Mucosa of stomach (tissue), 1 donor: ENCODE data around the gene PNN.
A peak's percentile ranks its signal among the peaks of the same experiment; 100 is the strongest.

ENCODE experiments used
- H3K27me3 ChIP-seq: one replicate; pipeline ENCODE4 v1.7.0; 2013; ENCODE audit warnings: mild to moderate bottlenecking, low read length; ENCODE audit not compliant: control insufficient read depth, insufficient read depth
- H3K36me3 ChIP-seq: one replicate; pipeline ENCODE4 v1.7.0; 2013; ENCODE audit warnings: low read length; ENCODE audit not compliant: control insufficient read depth, insufficient read depth
- H3K4me1 ChIP-seq: one replicate; pipeline ENCODE4 v1.7.0; 2013; ENCODE audit warnings: mild to moderate bottlenecking, low read length; ENCODE audit not compliant: control insufficient read depth, insufficient read depth
- H3K4me3 ChIP-seq: one replicate; pipeline ENCODE4 v1.7.0; 2013; ENCODE audit warnings: low read length
- H3K9ac ChIP-seq: one replicate; pipeline ENCODE4 v1.7.0; 2013; ENCODE audit warnings: mild to moderate bottlenecking, low read length, moderate library complexity
- H3K9me3 ChIP-seq: one replicate; pipeline ENCODE4 v1.7.0; 2013; ENCODE audit warnings: mild to moderate bottlenecking, low read length, moderate library complexity; ENCODE audit not compliant: control insufficient read depth
- donor health status: Pancreatic carcinoma.

Gene PNN

DNA sequence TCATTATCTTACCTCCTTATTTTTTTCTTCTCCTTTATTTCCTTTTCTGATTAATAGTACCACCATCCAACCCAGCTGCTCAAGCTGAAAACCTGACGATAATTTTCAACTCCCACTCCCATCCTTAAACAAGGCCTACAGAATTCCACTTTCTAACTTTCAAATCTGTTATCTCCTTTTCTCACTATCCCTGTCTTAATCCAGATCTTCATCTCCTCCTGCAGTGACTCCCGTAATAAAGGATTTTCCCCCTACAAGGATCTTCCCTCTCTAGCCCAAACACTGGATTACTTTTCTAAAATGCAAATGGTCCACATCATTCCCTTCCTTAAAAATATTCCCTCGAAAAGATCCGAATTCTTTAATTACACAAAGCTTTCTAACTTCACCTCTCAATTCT lies 6.5 kb upstream of the PNN start:
- no peak overlapping the region for H3K4me3 ChIP-seq
- H3K9ac ChIP-seq, result peak overlapping the region; percentile 96
- H3K36me3 ChIP-seq, result no peaks in the 10 kb centered on the region
- H3K27me3 ChIP-seq, result no peaks in the 10 kb centered on the region
- no peaks in the 10 kb centered on the region for H3K9me3 ChIP-seq
- peaks cover 3% of the 10 kb centered on the region for H3K4me1 ChIP-seq

DNA sequence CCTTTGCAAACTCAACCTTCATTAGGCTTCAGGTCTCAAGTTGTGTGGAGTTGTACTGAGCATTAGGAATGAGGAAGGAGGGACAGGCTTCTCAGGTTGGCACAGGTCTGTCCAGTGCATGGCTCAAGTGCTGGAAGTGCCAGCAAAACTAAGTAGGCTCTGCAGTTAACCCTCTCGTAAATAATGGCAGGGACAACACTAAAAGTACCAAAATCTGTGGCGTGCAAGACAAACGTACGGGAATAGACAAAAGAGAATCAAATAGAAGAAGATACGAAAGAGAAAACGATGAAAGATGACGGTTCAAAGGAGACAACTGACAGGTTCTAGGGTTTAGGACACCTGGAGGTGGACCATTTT lies 5.5 kb upstream of the PNN start:
- peaks cover 10% of the 10 kb centered on the region for H3K4me1 ChIP-seq
- H3K9ac ChIP-seq, result peak overlapping the region; percentile 96
- H3K9me3 ChIP-seq, result no peaks in the 10 kb centered on the region

DNA sequence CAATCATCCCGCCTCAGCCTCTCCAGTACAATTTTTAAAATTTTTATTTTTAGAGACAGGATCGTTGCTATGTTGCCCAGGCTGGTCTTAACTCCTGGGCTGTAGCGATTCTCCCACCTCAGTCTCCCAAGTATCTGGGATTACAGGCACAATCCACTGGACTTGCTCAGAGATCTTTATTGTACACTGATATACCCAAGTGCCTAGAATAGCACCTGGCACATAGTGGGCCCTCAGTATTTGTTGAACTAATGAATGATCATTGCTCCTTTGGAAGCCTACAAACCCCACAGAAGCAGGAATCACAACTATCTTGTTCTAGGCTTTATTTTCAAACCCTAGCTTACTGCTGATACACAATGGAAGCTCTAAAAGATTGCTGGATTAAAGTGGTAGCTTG lies 1.9 kb upstream of the PNN start:
- Histone ChIP-seq H3K4me3 (no peak overlapping the region), H3K9me3 (no peaks in the 10 kb centered on the region), H3K36me3 (peaks cover 6% of the 10 kb centered on the region), H3K27me3 (no peaks in the 10 kb centered on the region), H3K4me1 (peaks cover 24% of the 10 kb centered on the region), H3K9ac (no peak overlapping the region)

More for the DNA sequence above, 5.5 kb upstream of the PNN start:
- Histone ChIP-seq H3K27me3 (no peaks in the 10 kb centered on the region), H3K4me3 (peak overlapping the region; percentile 86), H3K36me3 (no peaks in the 10 kb centered on the region)

DNA sequence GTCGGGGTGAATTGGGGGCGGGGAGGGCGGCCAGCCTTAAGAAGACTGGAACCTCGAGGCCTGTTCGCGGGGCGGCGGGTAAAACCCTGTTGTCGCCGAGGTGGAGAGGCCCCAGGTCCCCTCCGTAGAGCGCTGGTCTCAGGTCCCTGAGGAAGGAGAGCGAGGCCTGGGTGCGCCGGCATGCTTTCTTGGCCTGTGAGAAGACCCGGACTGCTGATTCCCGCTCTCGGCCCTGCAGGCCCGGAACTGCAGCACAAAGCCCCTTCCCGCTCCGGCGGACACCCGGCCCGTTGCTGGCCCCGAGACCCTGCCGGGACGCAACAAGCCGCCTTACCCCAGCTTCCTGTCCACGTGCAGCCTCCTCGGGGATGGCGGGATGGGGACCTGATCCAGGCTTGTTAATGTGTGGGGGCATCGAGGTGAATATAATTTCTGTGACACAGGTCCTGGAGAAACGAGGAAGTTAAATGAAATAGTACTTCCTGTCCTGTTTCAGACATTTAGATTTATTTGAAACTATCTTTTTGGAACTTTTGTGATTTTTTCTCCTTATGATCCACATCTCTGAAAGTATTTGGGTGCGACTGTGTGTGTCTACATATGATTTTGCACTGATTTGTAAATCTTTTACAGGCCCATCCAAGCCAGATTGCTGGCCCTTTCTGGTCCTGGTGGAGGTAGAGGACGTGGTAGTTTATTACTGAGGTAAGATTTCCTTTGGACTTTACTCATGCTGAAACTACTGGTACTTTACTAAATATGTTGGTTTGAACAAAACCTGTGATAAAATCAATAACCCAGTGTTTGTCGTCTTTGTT lies 600 bp downstream of the PNN start:
- H3K36me3 ChIP-seq, result peaks cover 6% of the 10 kb centered on the region
- peak overlapping the region; percentile 98 for H3K9ac ChIP-seq
- H3K9me3 ChIP-seq, result no peaks in the 10 kb centered on the region
- H3K4me3 ChIP-seq, result peak overlapping the region; percentile 78
- H3K4me1 ChIP-seq, result peaks cover 24% of the 10 kb centered on the region
- H3K27me3 ChIP-seq, result no peaks in the 10 kb centered on the region

DNA sequence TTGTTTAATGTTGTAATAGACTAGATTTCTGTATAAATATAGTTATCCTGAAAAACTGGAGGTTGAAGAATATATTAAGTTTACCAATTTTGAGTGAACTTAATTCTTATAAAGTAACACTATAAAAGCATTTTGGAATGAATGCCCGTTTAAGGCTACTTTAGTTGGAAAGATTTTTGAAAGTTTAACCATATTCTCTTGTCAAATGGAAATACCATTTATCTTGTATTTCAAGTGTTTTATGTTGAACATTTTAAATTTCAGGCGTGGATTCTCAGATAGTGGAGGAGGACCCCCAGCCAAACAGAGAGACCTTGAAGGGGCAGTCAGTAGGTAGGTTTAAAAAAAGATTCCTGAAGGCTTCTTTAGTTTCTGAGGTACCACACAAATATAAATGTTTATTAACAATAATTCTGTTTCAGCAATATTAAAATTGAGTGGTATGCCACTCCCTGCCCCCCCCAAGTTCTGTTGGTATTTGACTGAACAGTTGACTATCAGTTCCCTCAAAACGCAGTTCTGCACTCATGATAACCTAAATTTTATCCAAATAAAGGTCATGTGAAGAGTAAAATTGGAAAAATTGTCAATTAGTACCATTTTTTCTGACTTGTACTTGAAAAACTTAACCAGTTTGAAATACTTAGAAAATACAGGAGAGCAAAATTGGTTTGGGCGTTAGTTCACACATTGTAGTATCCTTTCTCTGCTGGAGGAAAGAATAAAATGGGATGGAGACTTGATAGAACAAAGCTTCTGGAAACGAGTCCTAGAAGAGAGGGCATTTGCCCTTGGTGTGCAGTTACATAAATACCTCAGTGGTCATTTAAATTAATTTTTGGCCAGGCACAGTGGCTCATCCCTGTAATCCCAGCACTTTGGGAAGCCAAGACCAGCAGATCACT lies 1.5 kb downstream of the PNN start:
- Histone ChIP-seq H3K9ac (peak overlapping the region; percentile 98), H3K4me3 (peak overlapping the region; percentile 78), H3K9me3 (no peaks in the 10 kb centered on the region), H3K36me3 (peaks cover 14% of the 10 kb centered on the region), H3K4me1 (peaks cover 28% of the 10 kb centered on the region), H3K27me3 (no peaks in the 10 kb centered on the region)

DNA sequence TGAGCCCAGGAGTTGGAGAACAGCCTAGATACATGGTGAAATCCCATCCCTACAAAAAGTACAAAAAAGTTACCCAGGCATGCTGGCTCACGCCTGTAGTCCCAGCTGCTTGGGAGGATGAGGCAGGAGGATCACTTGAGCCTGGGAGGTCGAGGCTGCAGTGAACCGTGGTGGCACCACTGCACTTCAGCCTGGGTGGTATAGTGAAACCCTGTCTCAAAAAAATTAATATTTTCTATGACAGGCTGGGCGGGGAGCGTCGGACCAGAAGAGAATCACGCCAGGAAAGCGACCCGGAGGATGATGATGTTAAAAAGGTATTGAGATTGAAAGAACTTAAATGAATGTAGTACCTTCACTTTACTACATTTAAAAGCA lies 2.1 kb downstream of the PNN start:
- no peaks in the 10 kb centered on the region for H3K9me3 ChIP-seq
- H3K4me3 ChIP-seq, result no peak overlapping the region
- no peaks in the 10 kb centered on the region for H3K27me3 ChIP-seq
- peaks cover 28% of the 10 kb centered on the region for H3K4me1 ChIP-seq
- H3K36me3 ChIP-seq, result peaks cover 14% of the 10 kb centered on the region
- H3K9ac ChIP-seq, result no peak overlapping the region

DNA sequence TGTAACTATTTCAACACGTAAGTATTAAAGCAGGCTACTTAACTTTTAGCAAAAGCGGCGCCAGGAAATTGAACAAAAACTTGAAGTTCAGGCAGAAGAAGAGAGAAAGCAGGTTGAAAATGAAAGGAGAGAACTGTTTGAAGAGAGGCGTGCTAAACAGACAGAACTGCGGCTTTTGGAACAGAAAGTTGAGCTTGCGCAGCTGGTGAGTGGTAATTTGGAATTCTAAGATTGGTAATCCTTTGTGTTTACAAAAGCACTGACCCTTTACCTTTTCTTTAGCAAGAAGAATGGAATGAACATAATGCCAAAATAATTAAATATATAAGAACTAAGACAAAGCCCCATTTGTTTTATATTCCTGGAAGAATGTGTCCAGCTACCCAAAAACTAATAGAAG lies 4.0 kb downstream of the PNN start:
- no peaks in the 10 kb centered on the region for H3K27me3 ChIP-seq
- peaks cover 26% of the 10 kb centered on the region for H3K4me1 ChIP-seq
- no peak overlapping the region for H3K4me3 ChIP-seq
- H3K9me3 ChIP-seq, result no peaks in the 10 kb centered on the region
- no peak overlapping the region for H3K9ac ChIP-seq
- peaks cover 14% of the 10 kb centered on the region for H3K36me3 ChIP-seq

DNA sequence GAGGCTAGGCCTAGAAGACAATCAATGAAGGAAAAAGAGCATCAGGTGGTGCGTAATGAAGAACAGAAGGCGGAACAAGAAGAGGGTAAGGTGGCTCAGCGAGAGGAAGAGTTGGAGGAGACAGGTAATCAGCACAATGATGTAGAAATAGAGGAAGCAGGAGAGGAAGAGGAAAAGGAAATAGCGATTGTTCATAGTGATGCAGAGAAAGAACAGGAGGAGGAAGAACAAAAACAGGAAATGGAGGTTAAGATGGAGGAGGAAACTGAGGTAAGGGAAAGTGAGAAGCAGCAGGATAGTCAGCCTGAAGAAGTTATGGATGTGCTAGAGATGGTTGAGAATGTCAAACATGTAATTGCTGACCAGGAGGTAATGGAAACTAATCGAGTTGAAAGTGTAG lies 5.5 kb downstream of the PNN start:
- Histone ChIP-seq H3K36me3 (peaks cover 14% of the 10 kb centered on the region), H3K9me3 (no peaks in the 10 kb centered on the region), H3K9ac (no peak overlapping the region), H3K27me3 (no peaks in the 10 kb centered on the region), H3K4me1 (peaks cover 20% of the 10 kb centered on the region), H3K4me3 (no peak overlapping the region)

DNA sequence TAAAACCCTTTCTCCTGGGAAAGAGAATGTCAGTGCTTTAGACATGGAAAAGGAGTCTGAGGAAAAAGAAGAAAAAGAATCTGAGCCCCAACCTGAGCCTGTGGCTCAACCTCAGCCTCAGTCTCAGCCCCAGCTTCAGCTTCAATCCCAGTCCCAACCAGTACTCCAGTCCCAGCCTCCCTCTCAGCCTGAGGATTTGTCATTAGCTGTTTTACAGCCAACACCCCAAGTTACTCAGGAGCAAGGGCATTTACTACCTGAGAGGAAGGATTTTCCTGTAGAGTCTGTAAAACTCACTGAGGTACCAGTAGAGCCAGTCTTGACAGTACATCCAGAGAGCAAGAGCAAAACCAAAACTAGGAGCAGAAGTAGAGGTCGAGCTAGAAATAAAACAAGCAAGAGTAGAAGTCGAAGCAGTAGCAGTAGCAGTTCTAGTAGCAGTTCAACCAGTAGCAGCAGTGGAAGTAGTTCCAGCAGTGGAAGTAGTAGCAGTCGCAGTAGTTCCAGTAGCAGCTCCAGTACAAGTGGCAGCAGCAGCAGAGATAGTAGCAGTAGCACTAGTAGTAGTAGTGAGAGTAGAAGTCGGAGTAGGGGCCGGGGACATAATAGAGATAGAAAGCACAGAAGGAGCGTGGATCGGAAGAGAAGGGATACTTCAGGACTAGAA lies 6.1 kb downstream of the PNN start:
- no peaks in the 10 kb centered on the region for H3K9me3 ChIP-seq
- no peaks in the 10 kb centered on the region for H3K27me3 ChIP-seq
- H3K4me3 ChIP-seq, result no peak overlapping the region
- no peak overlapping the region for H3K9ac ChIP-seq
- H3K4me1 ChIP-seq, result peaks cover 16% of the 10 kb centered on the region
- H3K36me3 ChIP-seq, result peaks cover 14% of the 10 kb centered on the region

DNA sequence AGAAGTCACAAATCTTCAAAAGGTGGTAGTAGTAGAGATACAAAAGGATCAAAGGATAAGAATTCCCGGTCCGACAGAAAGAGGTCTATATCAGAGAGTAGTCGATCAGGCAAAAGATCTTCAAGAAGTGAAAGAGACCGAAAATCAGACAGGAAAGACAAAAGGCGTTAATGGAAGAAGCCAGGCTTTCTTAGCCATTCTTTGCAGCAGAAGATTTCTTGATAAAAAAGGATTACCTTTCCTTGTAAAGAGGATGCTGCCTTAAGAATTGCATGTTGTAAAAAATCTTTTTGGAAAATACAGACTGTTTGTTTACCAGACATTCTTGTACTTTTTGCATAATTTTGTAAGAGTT lies 6.6 kb downstream of the PNN start:
- no peak overlapping the region for H3K4me3 ChIP-seq
- H3K36me3 ChIP-seq, result peaks cover 14% of the 10 kb centered on the region
- H3K4me1 ChIP-seq, result peaks cover 11% of the 10 kb centered on the region
- no peaks in the 10 kb centered on the region for H3K9me3 ChIP-seq
- H3K27me3 ChIP-seq, result no peaks in the 10 kb centered on the region
- no peak overlapping the region for H3K9ac ChIP-seq

DNA sequence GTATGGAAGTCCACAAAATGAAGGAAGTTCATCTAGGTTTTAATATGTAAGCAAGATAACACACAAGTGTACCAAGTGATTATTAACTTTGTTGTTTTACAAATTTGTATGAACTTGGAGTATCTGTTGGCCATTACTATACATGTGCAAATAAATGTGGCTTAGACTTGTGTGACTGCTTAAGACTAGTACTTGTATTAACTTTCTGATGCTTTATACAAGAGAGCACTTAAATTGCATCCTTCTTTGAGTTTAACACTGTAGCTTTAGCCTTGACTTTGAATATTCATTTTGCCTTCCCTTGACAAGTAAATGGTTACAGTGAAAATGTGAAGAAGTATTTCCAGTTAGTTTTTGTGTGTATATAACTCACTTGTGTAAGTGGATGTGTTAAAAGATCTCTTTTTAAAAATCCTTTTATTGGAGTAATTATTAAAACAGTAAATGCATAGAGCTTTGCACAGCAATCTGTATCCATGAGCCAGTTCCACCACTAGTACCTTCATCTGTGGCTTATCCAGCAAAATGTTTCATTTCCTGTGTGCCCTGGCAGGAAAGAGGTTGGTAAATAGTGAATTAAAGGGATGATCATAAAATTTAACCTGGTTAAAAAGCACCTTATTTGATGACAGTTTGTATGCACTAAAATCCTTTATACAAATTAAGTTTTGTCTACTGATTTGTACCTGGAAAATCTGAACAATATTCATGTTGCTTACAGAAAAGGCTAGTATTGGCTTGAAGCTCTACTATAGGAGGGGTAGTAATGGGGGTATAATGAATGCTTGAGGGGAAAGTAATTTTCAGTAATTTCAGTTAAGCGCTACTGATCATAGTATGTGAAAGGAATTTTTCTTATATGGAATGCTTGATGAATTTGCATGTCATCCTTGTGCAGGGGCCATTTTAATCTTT lies 8.0 kb downstream of the PNN start:
- Histone ChIP-seq H3K9me3 (no peaks in the 10 kb centered on the region), H3K4me1 (peaks cover 7% of the 10 kb centered on the region), H3K36me3 (peaks cover 10% of the 10 kb centered on the region), H3K4me3 (no peak overlapping the region), H3K9ac (no peak overlapping the region), H3K27me3 (no peaks in the 10 kb centered on the region)
